ENCODE results near the gene NDUFA8. TPM values are rescaled to one million over a fixed set of nuclear protein-coding genes. Genes with fewer than 3 reads are reported as not detected.

The NDUFA8 gene
- total RNA-seq, 4 donors from 2014 or later, result 17.3 to 41.3 (median 32.2) TPM

GRCh38 chr9:122116040-122116439 is 43.5 kb downstream of the NDUFA8 start:
- H3K9me3 ChIP-seq, result no peaks in the 10 kb centered on the region
- H3K27ac ChIP-seq, result no peak overlapping the region
- TF ChIP-seq CTCF (IDR thresholded peaks at IDR 0.05) (no peak), POLR2A (IDR thresholded peaks at IDR 0.05) (no peak)
- H3K4me3 ChIP-seq, result no peak overlapping the region
- no peak for DNase-seq
- H3K4me1 ChIP-seq, result no peaks in the 10 kb centered on the region
- H3K36me3 ChIP-seq, result no peaks in the 10 kb centered on the region
- H3K27me3 ChIP-seq, result no peaks in the 10 kb centered on the region

GRCh38 chr9:122115176-122116035 is 44.2 kb downstream of the NDUFA8 start:
- no peaks in the 10 kb centered on the region for H3K36me3 ChIP-seq
- H3K9me3 ChIP-seq, result no peaks in the 10 kb centered on the region
- no peaks in the 10 kb centered on the region for H3K27me3 ChIP-seq
- H3K4me3 ChIP-seq, result no peak overlapping the region
- no peaks in the 10 kb centered on the region for H3K4me1 ChIP-seq
- DNase-seq, result no peak
- no peak overlapping the region for H3K27ac ChIP-seq
- no peak for TF ChIP-seq CTCF (IDR thresholded peaks at IDR 0.05)
- TF ChIP-seq POLR2A (IDR thresholded peaks at IDR 0.05), result no peak

GRCh38 chr9:122113574-122113973 is 46.0 kb downstream of the NDUFA8 start:
- no peaks in the 10 kb centered on the region for H3K4me1 ChIP-seq
- H3K27ac ChIP-seq, result no peak overlapping the region
- TF ChIP-seq CTCF (IDR thresholded peaks at IDR 0.05), result no peak
- TF ChIP-seq POLR2A (IDR thresholded peaks at IDR 0.05), result no peak
- DNase-seq, result no peak
- H3K27me3 ChIP-seq, result no peaks in the 10 kb centered on the region
- no peaks in the 10 kb centered on the region for H3K9me3 ChIP-seq
- H3K36me3 ChIP-seq, result no peaks in the 10 kb centered on the region
- no peak overlapping the region for H3K4me3 ChIP-seq

- H3K36me3 ChIP-seq, result no peaks in the 10 kb centered on the region
- H3K27me3 ChIP-seq, result no peaks in the 10 kb centered on the region
- TF ChIP-seq POLR2A (IDR thresholded peaks at IDR 0.05) (no peak), CTCF (IDR thresholded peaks at IDR 0.05) (no peak)
- H3K9me3 ChIP-seq, result no peaks in the 10 kb centered on the region
- peaks cover 0 to 3% (median 0%) of the 10 kb centered on the region in 4 donors for H3K4me1 ChIP-seq
- DNase-seq, result no peak
- no peak overlapping the region for H3K27ac ChIP-seq
- no peak overlapping the region for H3K4me3 ChIP-seq
Observed at GRCh38 chr9:122112238-122112637, 47.3 kb downstream of the NDUFA8 start.

GRCh38 chr9:122111413-122112085 is 48.0 kb downstream of the NDUFA8 start:
- TF ChIP-seq POLR2A (IDR thresholded peaks at IDR 0.05) (no peak), CTCF (IDR thresholded peaks at IDR 0.05) (no peak)
- peaks cover 0 to 9% (median 0%) of the 10 kb centered on the region in 4 donors for H3K4me1 ChIP-seq

More at GRCh38 chr9:122111413-122112085, 48.0 kb downstream of the NDUFA8 start:
- H3K36me3 ChIP-seq, result no peaks in the 10 kb centered on the region
- no peaks in the 10 kb centered on the region for H3K27me3 ChIP-seq
- no peak overlapping the region for H3K27ac ChIP-seq
- DNase-seq, result no peak
- no peaks in the 10 kb centered on the region for H3K9me3 ChIP-seq
- no peak overlapping the region for H3K4me3 ChIP-seq
